GM21360 (cell line): ENCODE measurements around the gene SLC9A3.

Source experiments
- ATAC-seq: cut with Tn5 transposase; IDR thresholded peaks from one replicate; pipeline ENCODE4 v1.9.1; 2021; ENCODE audit warnings: mild to moderate bottlenecking, moderate library complexity; ENCODE audit not compliant: unreplicated experiment

The SLC9A3 gene

GRCh38 chr5:446883-447263 is 77.4 kb downstream of the SLC9A3 start:
- no peak for ATAC-seq

- no peak for ATAC-seq
Observed at GRCh38 chr5:446066-446882, 78.0 kb downstream of the SLC9A3 start.

GRCh38 chr5:445591-445990 is 78.7 kb downstream of the SLC9A3 start:
- ATAC-seq: no peak

GRCh38 chr5:444226-444625 is 80.0 kb downstream of the SLC9A3 start:
- no peak for ATAC-seq

GRCh38 chr5:443239-444151 is 80.8 kb downstream of the SLC9A3 start:
- ATAC-seq: no peak

GRCh38 chr5:442335-443238 is 81.7 kb downstream of the SLC9A3 start, which contains the start of gene EXOC3:
TSS of gene EXOC3 (plus strand) at chr5:443176. CDS start at chr5:446206, 3,030 bp downstream.
- peak; percentile 76 for ATAC-seq

GRCh38 chr5:441996-442334 is 82.3 kb downstream of the SLC9A3 start:
- no peak for ATAC-seq

GRCh38 chr5:440401-441201 is 83.6 kb downstream of the SLC9A3 start:
- no peak for ATAC-seq

- no peak for ATAC-seq
Observed at GRCh38 chr5:439636-440035, 84.6 kb downstream of the SLC9A3 start.

- ATAC-seq: no peak
Observed at GRCh38 chr5:439181-439580, 85.1 kb downstream of the SLC9A3 start.

GRCh38 chr5:438481-438981 is 85.7 kb downstream of the SLC9A3 start:
- ATAC-seq: no peak

- ATAC-seq: no peak
Observed at GRCh38 chr5:437281-437771, 86.9 kb downstream of the SLC9A3 start.

GRCh38 chr5:436641-436975 is 87.6 kb downstream of the SLC9A3 start:
- no peak for ATAC-seq

- no peak for ATAC-seq
Observed at GRCh38 chr5:435961-436640, 88.1 kb downstream of the SLC9A3 start.

GRCh38 chr5:435156-435790 is 89.0 kb downstream of the SLC9A3 start:
- ATAC-seq: no peak

- ATAC-seq: no peak
Observed at GRCh38 chr5:434443-435146, 89.7 kb downstream of the SLC9A3 start.

- ATAC-seq: no peak
Observed at GRCh38 chr5:433836-434235, 90.4 kb downstream of the SLC9A3 start.
